Measurements from ENCODE around the gene RRBP1. TPM values are rescaled to one million over a fixed set of nuclear protein-coding genes. Genes with fewer than 3 reads are reported as not detected.

RRBP1 gene
- total RNA-seq, 1 donor from 2014 or later = 79.8 TPM

DNA sequence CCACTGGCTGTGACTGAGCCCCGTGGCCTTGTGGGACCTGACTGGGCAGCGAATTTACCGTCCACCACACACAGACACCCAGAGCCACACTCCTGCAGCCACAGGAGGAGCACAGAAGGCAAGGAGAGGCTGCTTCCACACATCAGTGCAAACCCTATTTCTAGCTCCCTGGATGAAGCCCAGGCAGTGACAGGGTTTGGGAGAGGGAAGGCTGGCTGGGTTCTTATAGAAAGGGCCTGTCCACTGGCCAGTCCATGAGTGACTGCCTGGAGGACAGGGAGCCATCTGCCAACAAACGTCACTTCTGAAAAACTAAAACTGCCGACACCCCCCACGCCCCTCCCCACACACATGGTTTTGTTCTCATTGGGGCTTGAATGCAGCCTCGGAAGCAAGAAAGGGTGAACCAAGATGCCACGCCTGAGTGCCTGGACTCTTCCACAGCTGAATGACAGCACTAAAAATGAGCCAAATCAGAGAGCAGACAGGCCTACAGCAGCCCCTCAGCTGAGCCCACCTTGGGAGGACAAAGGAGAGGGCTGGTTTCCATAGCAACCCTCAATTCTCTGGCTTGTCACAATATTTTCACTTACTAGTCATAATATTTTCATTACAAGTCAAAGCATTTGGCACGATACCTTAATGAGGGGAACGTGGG is 38.4 kb downstream of the RRBP1 start:
- Histone ChIP-seq H3K27me3 (no peaks in the 10 kb centered on the region), H3K4me1 (peaks cover 48% of the 10 kb centered on the region), H3K9me3 (no peaks in the 10 kb centered on the region), H3K36me3 (peaks cover 0 to 26% of the 10 kb centered on the region in 2 donors), H3K27ac (no peak overlapping the region), H3K4me3 (no peak overlapping the region)
- DNase-seq (ENCODE audit: extremely low spot score in 2 of 2) = no peak
- TF ChIP-seq POLR2AphosphoS5 (IDR thresholded peaks at IDR 0.05; ENCODE audit: insufficient read depth in 1 of 2, low read depth in 1 of 2) (no peak), POLR2A (IDR thresholded peaks at IDR 0.05) (no peak)
- TF ChIP-seq, protein P1, sequence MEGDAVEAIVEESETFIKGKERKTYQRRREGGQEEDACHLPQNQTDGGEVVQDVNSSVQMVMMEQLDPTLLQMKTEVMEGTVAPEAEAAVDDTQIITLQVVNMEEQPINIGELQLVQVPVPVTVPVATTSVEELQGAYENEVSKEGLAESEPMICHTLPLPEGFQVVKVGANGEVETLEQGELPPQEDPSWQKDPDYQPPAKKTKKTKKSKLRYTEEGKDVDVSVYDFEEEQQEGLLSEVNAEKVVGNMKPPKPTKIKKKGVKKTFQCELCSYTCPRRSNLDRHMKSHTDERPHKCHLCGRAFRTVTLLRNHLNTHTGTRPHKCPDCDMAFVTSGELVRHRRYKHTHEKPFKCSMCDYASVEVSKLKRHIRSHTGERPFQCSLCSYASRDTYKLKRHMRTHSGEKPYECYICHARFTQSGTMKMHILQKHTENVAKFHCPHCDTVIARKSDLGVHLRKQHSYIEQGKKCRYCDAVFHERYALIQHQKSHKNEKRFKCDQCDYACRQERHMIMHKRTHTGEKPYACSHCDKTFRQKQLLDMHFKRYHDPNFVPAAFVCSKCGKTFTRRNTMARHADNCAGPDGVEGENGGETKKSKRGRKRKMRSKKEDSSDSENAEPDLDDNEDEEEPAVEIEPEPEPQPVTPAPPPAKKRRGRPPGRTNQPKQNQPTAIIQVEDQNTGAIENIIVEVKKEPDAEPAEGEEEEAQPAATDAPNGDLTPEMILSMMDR (IDR thresholded peaks at IDR 0.05) = no peak
- intact Hi-C loops (cut with DNase I) = no loop called here

DNA sequence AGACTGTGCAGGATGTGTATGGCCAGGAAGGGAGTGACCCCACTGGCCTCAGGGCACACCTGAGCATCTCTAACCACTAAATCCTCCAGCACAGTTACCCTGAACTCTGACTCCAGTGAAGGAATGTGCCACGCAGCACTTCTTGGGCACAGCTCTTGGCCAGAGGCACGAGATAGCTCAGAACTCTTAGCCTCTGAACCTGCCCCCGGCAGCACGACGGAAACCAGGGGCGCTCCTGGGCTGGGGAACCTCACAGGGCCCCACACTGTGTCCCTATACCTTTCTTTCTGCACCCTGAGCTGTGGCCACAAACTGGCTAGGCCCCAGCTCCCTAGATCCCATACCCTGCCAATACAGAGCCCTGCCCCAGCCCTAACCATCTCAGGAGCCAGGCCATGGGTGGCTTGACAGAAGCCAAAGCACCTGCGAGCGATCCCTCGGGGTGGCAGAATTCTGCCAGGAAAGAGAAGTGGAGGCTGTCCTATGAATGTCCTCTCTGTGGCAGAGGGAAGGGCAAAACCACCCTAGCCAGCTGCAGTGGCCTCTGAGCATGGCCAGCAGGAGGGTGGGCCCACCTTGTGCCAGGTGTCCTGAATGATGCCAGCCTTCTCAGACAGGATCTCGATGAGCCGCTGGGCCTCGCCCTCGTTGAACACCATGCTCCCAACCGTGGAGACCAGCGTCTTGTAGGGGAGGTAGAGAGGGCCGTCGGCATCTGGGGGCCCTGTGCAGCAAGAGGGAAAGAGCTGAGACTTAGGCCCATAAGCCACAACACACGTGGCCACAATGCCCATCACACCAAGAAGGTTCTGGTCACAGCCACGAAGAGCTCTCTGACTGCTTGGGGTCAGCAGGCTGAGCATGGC is 39.4 kb downstream of the RRBP1 start:
- H3K27me3 ChIP-seq = no peaks in the 10 kb centered on the region
- no peak overlapping the region for H3K4me3 ChIP-seq
- TF ChIP-seq POLR2AphosphoS5 (IDR thresholded peaks at IDR 0.05; ENCODE audit: insufficient read depth in 1 of 2, low read depth in 1 of 2) (no peak), POLR2A (IDR thresholded peaks at IDR 0.05) (no peak)
- TF ChIP-seq, protein P1 (IDR thresholded peaks at IDR 0.05) = no peak
- DNase-seq (ENCODE audit: extremely low spot score in 2 of 2) = no peak
- peaks cover 48% of the 10 kb centered on the region for H3K4me1 ChIP-seq
- intact Hi-C loops (cut with DNase I) = no loop called here
- no peak overlapping the region for H3K27ac ChIP-seq
- H3K9me3 ChIP-seq = no peaks in the 10 kb centered on the region
- peaks cover 0 to 26% of the 10 kb centered on the region in 2 donors for H3K36me3 ChIP-seq

DNA sequence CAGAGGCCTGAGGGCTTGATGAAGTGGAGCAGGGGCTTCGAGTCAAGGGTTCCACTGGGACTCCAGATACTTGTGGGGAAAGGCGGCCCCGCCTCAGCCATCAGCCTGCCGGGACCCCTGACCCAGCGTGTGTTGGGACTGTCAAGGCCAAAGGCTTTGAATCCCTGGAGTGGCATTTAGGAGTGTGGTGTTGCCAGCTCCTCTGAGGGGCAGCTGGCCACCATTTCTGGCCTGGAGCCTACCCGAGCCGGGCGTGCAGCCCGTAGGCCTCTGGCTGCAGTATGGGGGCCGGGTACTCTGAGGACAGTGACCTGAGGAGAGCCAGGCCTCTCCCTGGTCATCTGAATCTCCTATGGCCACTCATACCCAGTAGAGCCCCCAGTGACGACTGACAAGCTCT is 40.0 kb downstream of the RRBP1 start:
- intact Hi-C loops (cut with DNase I) = no loop called here
- TF ChIP-seq POLR2AphosphoS5 (IDR thresholded peaks at IDR 0.05; ENCODE audit: insufficient read depth in 1 of 2, low read depth in 1 of 2) (no peak), POLR2A (IDR thresholded peaks at IDR 0.05) (no peak)
- TF ChIP-seq, protein P1 (IDR thresholded peaks at IDR 0.05) = no peak
- H3K27ac ChIP-seq = no peak overlapping the region
- H3K4me1 ChIP-seq = peaks cover 47% of the 10 kb centered on the region
- no peak overlapping the region for H3K4me3 ChIP-seq
- peaks cover 0 to 26% of the 10 kb centered on the region in 2 donors for H3K36me3 ChIP-seq
- DNase-seq (ENCODE audit: extremely low spot score in 2 of 2) = no peak
- no peaks in the 10 kb centered on the region for H3K9me3 ChIP-seq
- H3K27me3 ChIP-seq = no peaks in the 10 kb centered on the region

DNA sequence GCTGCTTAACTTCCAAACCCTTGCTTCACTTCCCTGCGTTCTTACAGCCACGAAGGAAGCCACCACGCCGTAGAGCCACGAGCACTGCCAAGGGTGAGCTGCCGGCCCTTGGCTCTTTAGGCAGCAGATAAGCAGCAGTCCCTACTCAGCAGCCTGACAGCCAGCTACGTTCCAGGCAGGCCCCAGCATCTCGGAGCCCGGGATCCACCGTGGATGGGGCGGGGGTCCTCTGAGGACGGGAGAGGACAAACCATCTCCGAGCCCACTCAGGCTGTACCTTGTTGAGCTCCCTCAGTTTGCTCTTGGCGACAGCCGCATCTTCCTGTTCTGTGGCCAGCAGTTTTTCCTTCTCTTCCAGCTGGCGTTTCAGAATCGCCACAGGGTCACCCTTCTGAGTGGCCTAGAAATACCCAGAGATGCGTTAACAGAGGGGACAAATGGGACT is 40.5 kb downstream of the RRBP1 start:
- Histone ChIP-seq H3K27ac (no peak overlapping the region), H3K4me3 (no peak overlapping the region), H3K9me3 (no peaks in the 10 kb centered on the region), H3K4me1 (peaks cover 47% of the 10 kb centered on the region), H3K27me3 (no peaks in the 10 kb centered on the region), H3K36me3 (peaks cover 0 to 26% of the 10 kb centered on the region in 2 donors)
- TF ChIP-seq POLR2AphosphoS5 (IDR thresholded peaks at IDR 0.05; ENCODE audit: insufficient read depth in 1 of 2, low read depth in 1 of 2) (no peak), POLR2A (IDR thresholded peaks at IDR 0.05) (no peak)
- DNase-seq (ENCODE audit: extremely low spot score in 2 of 2) = no peak
- intact Hi-C loops (cut with DNase I) = no loop called here

DNA sequence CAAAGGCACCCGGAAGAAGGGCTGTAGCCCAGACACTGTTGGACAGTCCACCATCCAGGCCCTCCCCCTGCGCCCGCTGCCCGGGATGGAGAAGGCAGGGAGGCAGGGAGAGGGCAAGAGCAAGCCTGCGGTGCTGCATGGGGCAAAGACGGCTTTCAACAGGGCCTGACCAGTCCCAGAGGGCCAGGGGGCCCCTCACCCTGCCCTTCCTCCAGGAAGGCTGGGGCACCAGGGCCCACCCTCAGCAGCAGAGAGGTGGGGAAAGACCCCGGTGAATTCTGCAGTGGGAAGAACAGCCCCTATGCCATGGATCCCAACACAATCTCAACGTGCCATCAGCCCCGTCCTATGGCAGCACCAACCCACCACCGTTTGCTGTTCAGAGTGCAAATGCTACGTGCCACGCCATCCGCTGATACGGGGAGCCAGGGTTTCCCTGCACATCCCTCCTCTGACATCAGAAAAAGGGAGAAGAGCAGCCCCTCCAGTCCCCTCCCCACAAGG is 41.1 kb downstream of the RRBP1 start:
- Histone ChIP-seq H3K36me3 (peaks cover 0 to 26% of the 10 kb centered on the region in 2 donors), H3K27me3 (no peaks in the 10 kb centered on the region), H3K9me3 (no peaks in the 10 kb centered on the region), H3K4me1 (peaks cover 47% of the 10 kb centered on the region), H3K4me3 (no peak overlapping the region), H3K27ac (no peak overlapping the region)
- no peak for DNase-seq (ENCODE audit: extremely low spot score in 2 of 2)
- no peak for TF ChIP-seq POLR2AphosphoS5 (IDR thresholded peaks at IDR 0.05; ENCODE audit: insufficient read depth in 1 of 2, low read depth in 1 of 2)
- TF ChIP-seq POLR2A (IDR thresholded peaks at IDR 0.05) = no peak
- TF ChIP-seq, protein P1 (IDR thresholded peaks at IDR 0.05) = no peak
- intact Hi-C loops (cut with DNase I) = no loop called here

Measured in vagina (tissue), 2 donors.